H54 (cell line): ENCODE data around the gene EXOC4.

Source experiments
- DNase-seq: peaks from one replicate; pipeline ENCODE4 v3.0.0; 2011; ENCODE audit warnings: low spot score, mixed read lengths; ENCODE audit not compliant: insufficient read length
- FAIRE-seq: peaks from 3 replicates; lab custom pipeline; 2011; peaks lifted over from hg19 to GRCh38; lab: Jason Lieb, UNC
- POLR2A ChIP-seq: IDR thresholded peaks from 2 replicates; pipeline ENCODE4 v1.6.1; 2011; ENCODE audit warnings: low read depth, mild to moderate bottlenecking, low read length

Gene EXOC4

DNA sequence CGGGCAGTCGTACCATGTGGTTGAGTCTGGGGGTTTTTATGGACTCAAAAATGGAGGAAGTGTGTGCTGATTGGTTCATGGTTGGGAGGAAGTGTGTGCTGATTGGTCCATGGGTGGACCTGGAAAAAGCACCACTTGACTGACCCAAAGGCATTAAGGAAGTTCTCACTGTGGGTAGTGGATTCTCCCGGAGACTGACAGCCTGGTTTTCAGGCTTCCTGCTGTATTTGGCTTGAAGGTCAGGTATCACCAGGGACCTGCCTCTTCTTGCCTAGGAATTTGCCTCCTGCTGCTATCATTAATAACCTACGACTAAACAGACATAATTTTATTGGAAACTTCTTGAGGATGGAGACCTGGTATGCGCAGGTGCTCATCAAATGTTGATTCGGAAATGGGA is 605.4 kb downstream of the EXOC4 start:
- no peak for DNase-seq
- no peak for FAIRE-seq
- no peak for TF ChIP-seq POLR2A

DNA sequence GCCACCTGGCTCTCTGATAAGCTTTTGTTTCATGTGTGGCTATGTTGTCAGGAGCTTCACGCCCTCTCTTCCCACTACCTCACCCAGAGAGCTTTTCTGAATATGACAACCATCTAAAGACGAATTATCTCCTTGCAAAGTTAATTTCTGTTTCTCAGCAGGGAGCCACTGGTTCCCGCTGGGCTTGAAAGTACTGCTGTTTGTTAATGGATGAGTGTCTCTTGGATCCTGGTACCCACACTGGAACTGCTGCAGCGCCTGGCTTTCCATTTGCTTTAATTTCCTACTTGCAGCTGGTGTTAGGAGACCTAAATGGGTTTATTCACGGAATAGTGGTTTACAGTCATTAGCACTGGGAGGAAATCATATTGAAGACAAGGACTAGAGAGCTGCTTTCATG is 606.4 kb downstream of the EXOC4 start:
- no peak for TF ChIP-seq POLR2A
- FAIRE-seq (no peak), DNase-seq (no peak)

DNA sequence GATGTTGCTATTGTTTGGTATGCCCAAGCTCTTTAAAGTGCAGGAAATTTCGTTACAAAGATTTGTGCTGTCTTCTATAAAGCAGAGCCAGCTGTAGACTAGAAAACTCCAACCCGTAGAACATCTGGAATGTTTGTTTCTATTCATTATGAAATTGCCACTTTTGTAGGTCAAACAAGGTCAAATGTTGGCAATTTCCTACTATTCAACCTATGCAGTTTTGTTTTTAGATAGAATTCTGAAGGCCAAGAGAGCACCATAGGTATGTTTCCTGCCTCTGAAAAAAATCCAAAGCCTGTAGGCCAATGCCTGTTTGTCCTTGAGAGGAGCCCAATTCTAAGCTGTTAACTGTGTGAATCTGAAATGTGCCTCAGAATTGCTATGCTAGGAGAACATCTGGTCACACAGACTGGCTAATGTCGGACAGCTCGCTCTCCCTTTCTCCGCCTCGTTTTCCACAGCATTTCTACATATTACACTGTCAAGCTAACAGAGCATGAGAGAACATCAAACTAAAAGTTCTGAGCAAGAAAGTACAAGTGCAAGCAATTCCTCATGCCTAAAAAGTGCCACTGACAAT is 607.1 kb downstream of the EXOC4 start:
- no peak for TF ChIP-seq POLR2A
- FAIRE-seq (no peak), DNase-seq (no peak)

GRCh38 chr7:133860628-133861335 is 607.9 kb downstream of the EXOC4 start:
- no peak for FAIRE-seq

GRCh38 chr7:133861876-133862275 is 609.0 kb downstream of the EXOC4 start:
- no peak for DNase-seq
- no peak for TF ChIP-seq POLR2A
- no peak for FAIRE-seq

More at GRCh38 chr7:133860628-133861335, 607.9 kb downstream of the EXOC4 start:
- no peak for TF ChIP-seq POLR2A
- no peak for DNase-seq

DNA sequence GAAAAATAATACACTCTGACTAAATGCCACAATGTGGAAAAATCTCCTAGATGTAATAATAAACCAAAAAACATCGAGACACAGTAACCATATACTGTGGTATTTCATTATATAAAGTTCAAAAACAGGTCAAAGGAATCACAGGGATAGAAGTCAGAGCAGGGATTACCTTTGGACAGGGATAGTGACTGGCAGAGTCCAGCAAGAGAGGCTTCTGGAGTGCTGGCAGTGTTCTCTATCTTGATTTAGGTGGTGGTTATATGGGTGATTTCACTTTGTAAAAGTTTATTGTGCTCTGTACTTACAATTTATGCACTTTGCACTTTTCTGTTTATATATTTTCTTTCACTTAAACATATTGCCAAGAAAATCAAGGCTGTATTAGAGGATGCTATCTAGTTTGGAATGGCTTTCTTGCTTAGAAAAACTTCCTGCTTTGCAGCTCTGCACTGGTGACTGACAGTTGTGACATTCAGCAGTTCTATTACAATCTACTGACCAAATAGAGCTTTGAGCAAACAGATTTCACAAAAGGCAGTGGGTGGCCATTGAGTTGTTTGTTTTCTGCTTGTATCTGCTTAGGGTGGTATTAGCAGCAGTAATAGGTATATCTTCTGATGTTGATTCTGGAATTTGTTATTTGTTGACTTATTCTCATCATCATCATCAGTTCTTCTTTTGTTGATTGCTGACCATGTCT is 610.6 kb downstream of the EXOC4 start:
- no peak for TF ChIP-seq POLR2A
- no peak for DNase-seq
- FAIRE-seq: peak; percentile 33

DNA sequence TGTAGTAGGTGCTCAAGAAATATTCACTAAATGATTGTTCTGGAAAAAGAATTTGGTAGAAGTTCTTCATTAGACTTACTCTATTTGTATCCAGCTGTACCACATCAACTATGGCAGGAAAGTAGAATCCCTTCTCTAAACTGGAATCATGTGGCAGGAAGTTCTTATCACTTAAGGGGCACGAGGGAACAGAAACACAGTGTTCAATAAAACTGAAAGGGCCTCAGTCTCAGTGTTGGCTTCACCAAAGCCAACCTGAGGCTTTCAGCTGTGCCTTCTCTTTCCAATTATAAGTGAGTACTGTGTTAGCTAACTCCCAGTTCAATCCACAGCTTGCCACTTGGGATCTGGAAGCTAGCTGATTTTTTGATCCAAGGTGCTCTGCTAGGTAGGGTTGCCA is 616.7 kb downstream of the EXOC4 start:
- no peak for TF ChIP-seq POLR2A

DNA sequence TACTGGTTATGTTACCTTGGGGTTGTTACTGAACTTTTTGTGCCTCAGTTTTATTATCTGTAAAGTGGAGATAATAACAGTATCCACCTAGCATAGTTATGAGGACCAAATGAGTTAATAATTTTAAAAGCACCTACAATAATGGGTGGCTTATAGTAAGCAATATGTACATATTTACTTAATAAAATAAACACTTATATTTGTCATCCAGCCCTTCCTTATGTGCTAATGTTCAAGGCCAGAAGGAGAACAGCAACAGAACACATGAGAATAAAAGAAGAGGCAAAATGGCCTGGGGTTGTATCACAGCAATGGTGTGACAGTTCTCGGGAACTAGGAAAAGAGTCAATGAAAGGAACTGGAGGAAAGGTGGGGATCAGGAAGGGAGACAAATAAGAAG is 618.9 kb downstream of the EXOC4 start:
- FAIRE-seq: no peak
- DNase-seq: no peak
- no peak for TF ChIP-seq POLR2A

More for the DNA sequence above, 616.7 kb downstream of the EXOC4 start:
- FAIRE-seq (no peak), DNase-seq (no peak)

DNA sequence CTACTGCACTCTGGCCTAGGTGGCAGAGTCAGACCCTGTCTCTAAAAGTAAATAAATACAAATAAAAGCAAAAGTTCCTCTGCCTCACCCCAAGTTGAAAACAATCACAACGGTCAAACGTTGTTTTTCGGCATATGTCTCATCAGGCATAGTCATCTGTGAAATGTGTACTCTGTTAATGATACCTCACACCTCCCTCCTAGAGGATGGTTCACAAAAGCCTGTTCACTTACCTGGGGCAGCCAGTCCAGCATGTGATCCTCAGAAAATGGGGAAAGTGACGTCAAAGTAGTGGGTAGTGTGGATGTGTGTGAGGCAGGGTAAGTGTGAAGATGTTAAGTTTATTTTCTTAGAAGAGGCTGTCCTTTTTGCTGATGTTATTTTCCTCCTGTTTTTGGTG is 620.3 kb downstream of the EXOC4 start:
- FAIRE-seq: no peak
- DNase-seq: no peak
- no peak for TF ChIP-seq POLR2A

- no peak for FAIRE-seq
Measured at GRCh38 chr7:133873631-133874030, 620.8 kb downstream of the EXOC4 start.

GRCh38 chr7:133883591-133883990 is 630.7 kb downstream of the EXOC4 start:
- FAIRE-seq (no peak), DNase-seq (no peak)
- TF ChIP-seq POLR2A: no peak

More at GRCh38 chr7:133873631-133874030, 620.8 kb downstream of the EXOC4 start:
- DNase-seq: no peak
- no peak for TF ChIP-seq POLR2A

- no peak for TF ChIP-seq POLR2A
- FAIRE-seq (no peak), DNase-seq (no peak)
Measured at GRCh38 chr7:133885213-133885612, 632.3 kb downstream of the EXOC4 start.

GRCh38 chr7:133886086-133886485 is 633.2 kb downstream of the EXOC4 start:
- TF ChIP-seq POLR2A: no peak
- FAIRE-seq (no peak), DNase-seq (no peak)

- DNase-seq (no peak), FAIRE-seq (no peak)
- TF ChIP-seq POLR2A: no peak
Measured at GRCh38 chr7:133886797-133887196, 633.9 kb downstream of the EXOC4 start.

- FAIRE-seq (no peak), DNase-seq (no peak)
- no peak for TF ChIP-seq POLR2A
Measured at GRCh38 chr7:133887459-133887858, 634.6 kb downstream of the EXOC4 start.
